HPDE6-E6E7 (cell line): ENCODE data around the gene HBD.
"Not testable (repeated sequence)": the region's sequence is repeated elsewhere in the genome, so short reads cannot be mapped to it uniquely, and the experiment has no call there.

Experiments used
- DNase-seq: peaks from one replicate; pipeline ENCODE4 v3.0.0; 2011; ENCODE audit warnings: missing footprints; ENCODE audit errors: extremely low spot score

Gene HBD

GRCh38 chr11:5234381-5234834 is at the start of gene HBD:
Gene HBD, minus strand, starts transcription at chr11:5234483. Its CDS starts 50 bp downstream, at chr11:5234433.
- no peak for DNase-seq

GRCh38 chr11:5283882-5284281 is 49.6 kb upstream of the HBD start:
- DNase-seq: no peak

GRCh38 chr11:5283086-5283485 is 48.8 kb upstream of the HBD start:
- no peak for DNase-seq

GRCh38 chr11:5282628-5283027 is 48.3 kb upstream of the HBD start:
- no peak for DNase-seq

GRCh38 chr11:5281596-5281995 is 47.3 kb upstream of the HBD start:
- no peak for DNase-seq

- peak; percentile 87 for DNase-seq
Observed at GRCh38 chr11:5280582-5281102, 46.4 kb upstream of the HBD start.

GRCh38 chr11:5279471-5280090 is 45.3 kb upstream of the HBD start:
- no peak for DNase-seq

- DNase-seq: no peak
Observed at GRCh38 chr11:5277807-5278382, 43.6 kb upstream of the HBD start.

GRCh38 chr11:5276697-5277096 is 42.4 kb upstream of the HBD start:
- DNase-seq: no peak

GRCh38 chr11:5275369-5276110 is 41.3 kb upstream of the HBD start:
- DNase-seq: no peak

GRCh38 chr11:5274395-5274794 is 40.1 kb upstream of the HBD start:
- no peak for DNase-seq

- DNase-seq: no peak
Observed at GRCh38 chr11:5272395-5273017, 38.2 kb upstream of the HBD start.

GRCh38 chr11:5269715-5270147 is 35.4 kb upstream of the HBD start, which contains the start of gene HBE1:
Gene HBE1, minus strand, starts transcription at chr11:5269945. Its CDS starts 55 bp downstream, at chr11:5269890.
- DNase-seq: no peak

GRCh38 chr11:5267033-5267563 is 32.8 kb upstream of the HBD start:
- DNase-seq: no peak

- no peak for DNase-seq
Observed at GRCh38 chr11:5266609-5267008, 32.3 kb upstream of the HBD start.

- no peak for DNase-seq
Observed at GRCh38 chr11:5265832-5266231, 31.5 kb upstream of the HBD start.

GRCh38 chr11:5258543-5259262 is 24.4 kb upstream of the HBD start:
- no peak for DNase-seq

- DNase-seq: no peak
Observed at GRCh38 chr11:5257296-5257695, 23.0 kb upstream of the HBD start.

- DNase-seq: not testable (repeated sequence)
Observed at GRCh38 chr11:5254646-5255413, 20.5 kb upstream of the HBD start, which contains the start of gene HBG2. Gene HBG2, minus strand, starts transcription at chr11:5254781. Its CDS starts 53 bp downstream, at chr11:5254728.

- not testable (repeated sequence) for DNase-seq
Observed at GRCh38 chr11:5254023-5254422, 19.7 kb upstream of the HBD start.
